HT1080 (cell line): ENCODE data around the gene SEC24D. TPM values are rescaled to one million over a fixed set of nuclear protein-coding genes. Genes with fewer than 3 reads are reported as not detected.
A peak's percentile ranks its signal among the peaks of the same experiment; 100 is the strongest.

ENCODE experiments used
- DNase-seq: peaks from one replicate; pipeline ENCODE4 v3.0.0-alpha.2; 2015; ENCODE audit warnings: low read depth
- total RNA-seq: library from RNA; depleted of rRNA; stranded (reverse); fragments of >200 nt; shearing (Covaris generic); gene quantifications from 2 replicates; pipeline ENCODE4 v1.2.3, GENCODE V29; 2014

Gene SEC24D
- total RNA-seq, 1 experiment from 2014 or later = 24.4 TPM

GRCh38 chr4:118773429-118773792 lies 62.5 kb downstream of the SEC24D start:
- no peak for DNase-seq

- DNase-seq = no peak
Measured at GRCh38 chr4:118772767-118773428, 63.0 kb downstream of the SEC24D start.

GRCh38 chr4:118772081-118772766 lies 63.7 kb downstream of the SEC24D start:
- peak; percentile 53 for DNase-seq

- DNase-seq = no peak
Measured at GRCh38 chr4:118770741-118771187, 65.2 kb downstream of the SEC24D start.

GRCh38 chr4:118769161-118769560 lies 66.8 kb downstream of the SEC24D start:
- DNase-seq = no peak

GRCh38 chr4:118767109-118767508 lies 68.8 kb downstream of the SEC24D start:
- DNase-seq = no peak

- DNase-seq = peak; percentile 85
Measured at GRCh38 chr4:118765399-118765798, 70.5 kb downstream of the SEC24D start.

- no peak for DNase-seq
Measured at GRCh38 chr4:118762730-118763477, 73.0 kb downstream of the SEC24D start.

- no peak for DNase-seq
Measured at GRCh38 chr4:118762155-118762554, 73.8 kb downstream of the SEC24D start.

GRCh38 chr4:118761397-118762016 lies 74.4 kb downstream of the SEC24D start:
- DNase-seq = no peak

- DNase-seq = no peak
Measured at GRCh38 chr4:118760493-118760892, 75.4 kb downstream of the SEC24D start.

GRCh38 chr4:118760092-118760491 lies 75.8 kb downstream of the SEC24D start:
- no peak for DNase-seq

GRCh38 chr4:118759481-118759880 lies 76.4 kb downstream of the SEC24D start:
- DNase-seq = no peak

GRCh38 chr4:118758293-118758692 lies 77.6 kb downstream of the SEC24D start:
- no peak for DNase-seq

- no peak for DNase-seq
Measured at GRCh38 chr4:118757761-118758251, 78.1 kb downstream of the SEC24D start.

- DNase-seq = no peak
Measured at GRCh38 chr4:118756958-118757357, 79.0 kb downstream of the SEC24D start.

- DNase-seq = no peak
Measured at GRCh38 chr4:118756429-118756828, 79.5 kb downstream of the SEC24D start.

- DNase-seq = no peak
Measured at GRCh38 chr4:118755438-118756226, 80.3 kb downstream of the SEC24D start.

GRCh38 chr4:118754890-118755289 lies 81.0 kb downstream of the SEC24D start:
- no peak for DNase-seq

GRCh38 chr4:118753685-118754084 lies 82.2 kb downstream of the SEC24D start:
- no peak for DNase-seq

- DNase-seq = no peak
Measured at GRCh38 chr4:118753096-118753495, 82.8 kb downstream of the SEC24D start.
